HepG2 (cell line): Measurements from ENCODE around the gene HS6ST1. TPM values are rescaled to one million over a fixed set of nuclear protein-coding genes. Genes with fewer than 3 reads are reported as not detected.
A peak's percentile ranks its signal among the peaks of the same experiment; 100 is the strongest.

ENCODE experiments used
- FOXM1 ChIP-seq: sonication (generic); formaldehyde crosslinking; IDR thresholded peaks from 2 replicates; pipeline ENCODE4 v1.5.0; 2020; ENCODE audit warnings: missing genetic modification reagents
- HDAC2 ChIP-seq: sonication (generic); formaldehyde crosslinking; IDR thresholded peaks from 2 replicates; pipeline ENCODE4 v1.4.0; 2020; ENCODE audit warnings: missing genetic modification reagents
- HIC2 ChIP-seq: sonication (generic); formaldehyde crosslinking; IDR thresholded peaks from 2 replicates; pipeline ENCODE4 v1.9.0; 2022; ENCODE audit warnings: low read depth, missing genetic modification reagents
- MTERF4 ChIP-seq: sonication (generic); formaldehyde crosslinking; IDR thresholded peaks from 2 replicates; pipeline ENCODE4 v1.8.0; 2023; ENCODE audit warnings: mild to moderate bottlenecking, missing genetic modification reagents
- RBM22 ChIP-seq: fragments of 200-400 bp; formaldehyde crosslinking; optimal IDR thresholded peaks from 2 replicates; pipeline ENCODE3; 2017; ENCODE audit warnings: mild to moderate bottlenecking, low read length, moderate library complexity
- RCOR2 ChIP-seq: IDR thresholded peaks from 2 replicates; pipeline ENCODE4 v1.6.1; 2016; ENCODE audit warnings: missing biosample characterization, missing genetic modification reagents
- RXRA ChIP-seq: sonication (generic); formaldehyde crosslinking; IDR thresholded peaks from 2 replicates; pipeline ENCODE4 v1.5.1; 2020; ENCODE audit warnings: missing genetic modification reagents
- ZMYM3 ChIP-seq: sonication (generic); formaldehyde crosslinking; IDR thresholded peaks from 2 replicates; pipeline ENCODE4 v1.5.1; 2020; ENCODE audit warnings: mild to moderate bottlenecking, missing genetic modification reagents
- ZNF883 ChIP-seq: sonication (generic); formaldehyde crosslinking; IDR thresholded peaks from 2 replicates; pipeline ENCODE4 v1.5.1; 2020; ENCODE audit warnings: mild to moderate bottlenecking, missing genetic modification reagents; ENCODE audit errors: not compliant biosample characterization
- polyA plus RNA-seq, 8 experiments: library from polyadenylated mRNA; depleted of rRNA in 3 of 8; stranded (reverse) in 7 of 8; unstranded in 1 of 8; fragments of >200 nt; fragmentation: Illumina TruSeq in 4 of 8; extraction: Trizol in 4 of 8; gene quantifications; 2 replicates each; pipeline versions ENCODE4 v1.2.1 to v1.2.3, GENCODE V29; 2011 to 2016; ENCODE audit warnings: low read depth in 4 of 8, missing spikeins in 1 of 8, mixed read lengths in 1 of 8; ENCODE audit not compliant: insufficient read depth in 1 of 8
- total RNA-seq, 5 experiments: library from RNA; depleted of rRNA; stranded (reverse); fragments of >200 nt; fragmentation: Illumina TruSeq; extraction: Trizol; gene quantifications; 2 replicates each; pipeline ENCODE4 v1.2.3, GENCODE V29; 2016; ENCODE audit warnings: low read depth in 1 of 5
- TF ChIP-seq, protein P1 (sequence below): sonication (generic); formaldehyde crosslinking; IDR thresholded peaks from 2 replicates; pipeline ENCODE4 v1.9.0; 2021; ENCODE audit warnings: mild to moderate bottlenecking, missing genetic modification reagents
- TF ChIP-seq, protein P2 (sequence below): sonication (generic); formaldehyde crosslinking; conservative IDR thresholded peaks from 2 replicates; pipeline ENCODE4 v1.8.0; 2022; ENCODE audit warnings: low read depth, missing genetic modification reagents
- TF ChIP-seq, protein P3 (sequence below): sonication (generic); formaldehyde crosslinking; IDR thresholded peaks from 2 replicates; pipeline ENCODE4 v1.5.1; 2020; ENCODE audit warnings: mild to moderate bottlenecking, missing genetic modification reagents, moderate library complexity

The HS6ST1 gene
- total and polyA plus RNA-seq, 2 of the 13 experiments (the other 11 are each of a cell fraction or from before 2014, with no cell fraction given) = 34.5 to 84.6 TPM

- TF ChIP-seq, protein P1, sequence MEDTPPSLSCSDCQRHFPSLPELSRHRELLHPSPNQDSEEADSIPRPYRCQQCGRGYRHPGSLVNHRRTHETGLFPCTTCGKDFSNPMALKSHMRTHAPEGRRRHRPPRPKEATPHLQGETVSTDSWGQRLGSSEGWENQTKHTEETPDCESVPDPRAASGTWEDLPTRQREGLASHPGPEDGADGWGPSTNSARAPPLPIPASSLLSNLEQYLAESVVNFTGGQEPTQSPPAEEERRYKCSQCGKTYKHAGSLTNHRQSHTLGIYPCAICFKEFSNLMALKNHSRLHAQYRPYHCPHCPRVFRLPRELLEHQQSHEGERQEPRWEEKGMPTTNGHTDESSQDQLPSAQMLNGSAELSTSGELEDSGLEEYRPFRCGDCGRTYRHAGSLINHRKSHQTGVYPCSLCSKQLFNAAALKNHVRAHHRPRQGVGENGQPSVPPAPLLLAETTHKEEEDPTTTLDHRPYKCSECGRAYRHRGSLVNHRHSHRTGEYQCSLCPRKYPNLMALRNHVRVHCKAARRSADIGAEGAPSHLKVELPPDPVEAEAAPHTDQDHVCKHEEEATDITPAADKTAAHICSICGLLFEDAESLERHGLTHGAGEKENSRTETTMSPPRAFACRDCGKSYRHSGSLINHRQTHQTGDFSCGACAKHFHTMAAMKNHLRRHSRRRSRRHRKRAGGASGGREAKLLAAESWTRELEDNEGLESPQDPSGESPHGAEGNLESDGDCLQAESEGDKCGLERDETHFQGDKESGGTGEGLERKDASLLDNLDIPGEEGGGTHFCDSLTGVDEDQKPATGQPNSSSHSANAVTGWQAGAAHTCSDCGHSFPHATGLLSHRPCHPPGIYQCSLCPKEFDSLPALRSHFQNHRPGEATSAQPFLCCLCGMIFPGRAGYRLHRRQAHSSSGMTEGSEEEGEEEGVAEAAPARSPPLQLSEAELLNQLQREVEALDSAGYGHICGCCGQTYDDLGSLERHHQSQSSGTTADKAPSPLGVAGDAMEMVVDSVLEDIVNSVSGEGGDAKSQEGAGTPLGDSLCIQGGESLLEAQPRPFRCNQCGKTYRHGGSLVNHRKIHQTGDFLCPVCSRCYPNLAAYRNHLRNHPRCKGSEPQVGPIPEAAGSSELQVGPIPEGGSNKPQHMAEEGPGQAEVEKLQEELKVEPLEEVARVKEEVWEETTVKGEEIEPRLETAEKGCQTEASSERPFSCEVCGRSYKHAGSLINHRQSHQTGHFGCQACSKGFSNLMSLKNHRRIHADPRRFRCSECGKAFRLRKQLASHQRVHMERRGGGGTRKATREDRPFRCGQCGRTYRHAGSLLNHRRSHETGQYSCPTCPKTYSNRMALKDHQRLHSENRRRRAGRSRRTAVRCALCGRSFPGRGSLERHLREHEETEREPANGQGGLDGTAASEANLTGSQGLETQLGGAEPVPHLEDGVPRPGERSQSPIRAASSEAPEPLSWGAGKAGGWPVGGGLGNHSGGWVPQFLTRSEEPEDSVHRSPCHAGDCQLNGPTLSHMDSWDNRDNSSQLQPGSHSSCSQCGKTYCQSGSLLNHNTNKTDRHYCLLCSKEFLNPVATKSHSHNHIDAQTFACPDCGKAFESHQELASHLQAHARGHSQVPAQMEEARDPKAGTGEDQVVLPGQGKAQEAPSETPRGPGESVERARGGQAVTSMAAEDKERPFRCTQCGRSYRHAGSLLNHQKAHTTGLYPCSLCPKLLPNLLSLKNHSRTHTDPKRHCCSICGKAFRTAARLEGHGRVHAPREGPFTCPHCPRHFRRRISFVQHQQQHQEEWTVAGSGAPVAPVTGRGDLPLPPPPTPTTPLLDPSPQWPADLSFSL (CRISPR knock-in tag) = no peak
- TF ChIP-seq FOXM1 (no peak), ZMYM3 (CRISPR knock-in tag) (0 out of 2 replicates have a peak, but pooled peaks have one; percentile 39), HIC2 (no peak), HDAC2 (CRISPR knock-in tag) (no peak), RCOR2 (peak; percentile 39; the same call in 1 of the 2 replicates), ZNF883 (CRISPR knock-in tag) (peak; percentile 86), RXRA (CRISPR knock-in tag) (0 out of 2 replicates have a peak, but pooled peaks have one; percentile 19), RBM22 (no peak), MTERF4 (CRISPR knock-in tag) (no peak)
- TF ChIP-seq, protein P2, sequence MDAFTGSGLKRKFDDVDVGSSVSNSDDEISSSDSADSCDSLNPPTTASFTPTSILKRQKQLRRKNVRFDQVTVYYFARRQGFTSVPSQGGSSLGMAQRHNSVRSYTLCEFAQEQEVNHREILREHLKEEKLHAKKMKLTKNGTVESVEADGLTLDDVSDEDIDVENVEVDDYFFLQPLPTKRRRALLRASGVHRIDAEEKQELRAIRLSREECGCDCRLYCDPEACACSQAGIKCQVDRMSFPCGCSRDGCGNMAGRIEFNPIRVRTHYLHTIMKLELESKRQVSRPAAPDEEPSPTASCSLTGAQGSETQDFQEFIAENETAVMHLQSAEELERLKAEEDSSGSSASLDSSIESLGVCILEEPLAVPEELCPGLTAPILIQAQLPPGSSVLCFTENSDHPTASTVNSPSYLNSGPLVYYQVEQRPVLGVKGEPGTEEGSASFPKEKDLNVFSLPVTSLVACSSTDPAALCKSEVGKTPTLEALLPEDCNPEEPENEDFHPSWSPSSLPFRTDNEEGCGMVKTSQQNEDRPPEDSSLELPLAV (CRISPR knock-in tag) = no peak
- TF ChIP-seq, protein P3, sequence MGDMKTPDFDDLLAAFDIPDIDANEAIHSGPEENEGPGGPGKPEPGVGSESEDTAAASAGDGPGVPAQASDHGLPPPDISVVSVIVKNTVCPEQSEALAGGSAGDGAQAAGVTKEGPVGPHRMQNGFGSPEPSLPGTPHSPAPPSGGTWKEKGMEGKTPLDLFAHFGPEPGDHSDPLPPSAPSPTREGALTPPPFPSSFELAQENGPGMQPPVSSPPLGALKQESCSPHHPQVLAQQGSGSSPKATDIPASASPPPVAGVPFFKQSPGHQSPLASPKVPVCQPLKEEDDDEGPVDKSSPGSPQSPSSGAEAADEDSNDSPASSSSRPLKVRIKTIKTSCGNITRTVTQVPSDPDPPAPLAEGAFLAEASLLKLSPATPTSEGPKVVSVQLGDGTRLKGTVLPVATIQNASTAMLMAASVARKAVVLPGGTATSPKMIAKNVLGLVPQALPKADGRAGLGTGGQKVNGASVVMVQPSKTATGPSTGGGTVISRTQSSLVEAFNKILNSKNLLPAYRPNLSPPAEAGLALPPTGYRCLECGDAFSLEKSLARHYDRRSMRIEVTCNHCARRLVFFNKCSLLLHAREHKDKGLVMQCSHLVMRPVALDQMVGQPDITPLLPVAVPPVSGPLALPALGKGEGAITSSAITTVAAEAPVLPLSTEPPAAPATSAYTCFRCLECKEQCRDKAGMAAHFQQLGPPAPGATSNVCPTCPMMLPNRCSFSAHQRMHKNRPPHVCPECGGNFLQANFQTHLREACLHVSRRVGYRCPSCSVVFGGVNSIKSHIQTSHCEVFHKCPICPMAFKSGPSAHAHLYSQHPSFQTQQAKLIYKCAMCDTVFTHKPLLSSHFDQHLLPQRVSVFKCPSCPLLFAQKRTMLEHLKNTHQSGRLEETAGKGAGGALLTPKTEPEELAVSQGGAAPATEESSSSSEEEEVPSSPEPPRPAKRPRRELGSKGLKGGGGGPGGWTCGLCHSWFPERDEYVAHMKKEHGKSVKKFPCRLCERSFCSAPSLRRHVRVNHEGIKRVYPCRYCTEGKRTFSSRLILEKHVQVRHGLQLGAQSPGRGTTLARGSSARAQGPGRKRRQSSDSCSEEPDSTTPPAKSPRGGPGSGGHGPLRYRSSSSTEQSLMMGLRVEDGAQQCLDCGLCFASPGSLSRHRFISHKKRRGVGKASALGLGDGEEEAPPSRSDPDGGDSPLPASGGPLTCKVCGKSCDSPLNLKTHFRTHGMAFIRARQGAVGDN = 0 out of 2 replicates have a peak, but pooled peaks have one; percentile 35
Measured at GRCh38 chr2:128324008-128324896, 5.6 kb upstream of the HS6ST1 start (continued).
